Superior temporal gyrus (tissue), 1 donor: ENCODE data around the gene LNX1.

Source experiments
- DNase-seq: peaks from one replicate; pipeline ENCODE4 v3.0.0-alpha.2; 2016; ENCODE audit errors: extremely low spot score

Gene LNX1

DNA sequence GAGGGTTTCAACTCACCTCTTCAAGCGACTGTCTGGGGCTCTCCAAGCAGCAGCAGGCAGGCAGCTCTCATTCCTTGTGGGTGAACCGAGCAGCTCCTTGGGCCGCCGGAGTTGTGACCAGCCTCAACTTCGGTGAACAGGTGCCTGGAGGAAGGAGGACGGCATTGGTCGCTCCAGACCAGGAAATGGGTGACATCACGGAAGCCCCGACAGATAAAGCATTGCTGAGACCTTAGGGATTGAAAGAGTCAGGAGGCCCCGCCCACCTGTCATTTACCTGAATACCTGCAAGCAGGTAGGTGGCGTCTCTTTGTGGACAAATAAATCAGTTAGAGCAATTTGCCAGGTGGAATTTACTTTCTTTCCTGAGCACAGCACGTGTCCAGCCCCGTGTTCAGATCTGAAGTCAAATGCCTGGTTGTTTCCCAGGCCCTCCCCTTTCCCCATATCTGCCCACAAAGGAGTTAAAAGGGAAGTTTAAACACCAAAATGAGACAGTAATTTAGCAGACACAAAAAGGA lies at the start of gene LNX1:
Gene LNX1 (minus strand): TSS at position 115 of the 521 bp plus-strand sequence. CDS start 17,484 bp downstream, outside the sequence.
- DNase-seq = no peak

DNA sequence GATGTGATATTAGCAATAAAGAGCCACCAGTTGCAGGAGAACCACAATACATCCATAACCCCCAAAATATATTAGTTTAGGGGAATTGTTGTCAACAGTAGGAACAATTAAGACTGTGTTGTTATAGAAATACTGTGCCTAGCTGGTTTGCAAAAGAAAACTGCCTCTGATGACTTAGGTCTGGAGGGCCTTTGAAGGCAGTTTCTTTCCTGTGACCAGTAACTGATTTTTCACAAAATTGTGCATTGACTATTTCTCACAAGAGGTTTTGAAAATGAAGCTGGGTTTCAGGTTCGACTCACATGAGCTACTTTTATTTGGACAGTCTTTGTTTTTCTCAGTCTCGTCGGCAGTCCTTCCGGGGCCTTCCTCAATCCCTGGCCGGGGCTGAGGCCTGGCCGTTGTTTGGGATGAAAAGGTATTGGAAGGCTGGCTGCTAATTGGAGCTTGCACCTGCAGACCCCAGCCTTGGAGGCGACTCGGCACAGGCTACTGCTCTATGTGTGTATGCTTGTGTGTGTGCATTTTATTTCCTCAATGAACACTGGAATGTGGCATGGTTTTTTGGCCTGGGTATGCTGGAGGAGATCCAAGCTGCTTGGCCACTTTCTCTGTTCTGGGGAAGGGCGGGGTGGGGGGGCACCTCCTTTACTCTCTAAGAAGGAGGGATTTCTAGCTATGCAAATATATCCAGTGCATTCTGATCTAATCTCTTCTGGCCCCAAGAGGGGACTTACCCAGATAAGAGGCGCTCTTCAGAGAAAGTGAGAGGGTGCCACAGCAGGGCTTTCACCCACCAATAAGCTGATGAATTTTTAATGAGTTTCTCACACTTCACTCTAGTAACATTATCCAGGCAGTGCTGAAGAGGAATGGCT lies 49.5 kb upstream of the LNX1 start:
- no peak for DNase-seq

DNA sequence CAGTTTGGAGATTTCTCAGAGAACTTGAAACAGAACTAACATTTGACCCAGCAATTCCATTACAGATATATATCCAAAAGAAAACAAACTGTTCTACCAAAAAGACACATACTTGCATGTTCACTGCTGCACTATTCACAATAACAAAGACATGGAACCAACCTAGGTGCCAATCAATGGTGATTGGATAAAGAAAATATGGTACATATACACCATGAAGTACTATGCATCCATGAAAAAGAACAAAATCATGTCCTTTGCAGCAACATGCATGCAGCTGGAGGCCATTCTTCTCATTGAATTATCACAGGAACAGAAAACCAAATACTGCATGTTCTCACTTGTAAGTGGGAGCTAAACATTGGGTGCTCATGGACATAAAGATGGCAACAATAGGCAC lies 47.6 kb upstream of the LNX1 start:
- no peak for DNase-seq

DNA sequence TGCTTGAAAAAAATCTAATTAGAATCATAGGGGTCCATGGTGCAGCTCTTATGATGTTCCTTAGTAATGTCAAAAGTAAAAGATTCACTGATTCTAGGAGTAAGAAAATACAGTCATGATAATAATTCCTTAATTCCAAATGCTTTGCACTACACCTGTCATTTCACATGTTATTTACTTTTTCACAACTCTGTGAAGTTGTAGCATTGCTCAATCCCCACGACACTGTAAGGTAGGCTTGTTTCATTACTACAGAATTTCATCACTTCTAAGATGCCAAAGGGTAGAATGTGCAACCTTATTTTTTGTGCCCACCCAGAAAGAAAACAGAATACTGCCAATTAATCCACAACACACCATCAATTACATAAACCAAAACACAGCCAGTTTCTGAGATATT lies 46.1 kb upstream of the LNX1 start:
- DNase-seq = no peak

GRCh38 chr4:53635697-53636483 lies 44.6 kb upstream of the LNX1 start:
- DNase-seq = no peak

DNA sequence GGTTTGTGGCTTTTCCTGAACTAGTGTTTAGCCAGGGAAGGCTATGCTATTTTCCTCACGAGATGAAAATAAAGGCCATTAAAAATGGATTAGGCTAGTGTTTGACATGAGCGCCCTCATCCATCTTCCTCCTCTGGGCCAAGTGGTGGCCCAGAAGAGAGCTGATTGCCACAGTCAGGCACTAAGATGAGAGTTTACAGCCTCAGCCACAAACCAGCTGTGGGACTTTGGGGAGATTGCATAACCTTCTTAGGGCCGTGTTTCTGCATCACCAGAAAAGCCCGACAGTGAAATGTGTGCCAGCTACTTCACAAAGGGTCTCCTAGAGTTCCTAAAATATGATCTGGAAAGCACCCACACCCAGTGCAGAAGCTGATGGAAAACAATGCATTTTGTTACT lies 42.3 kb upstream of the LNX1 start:
- no peak for DNase-seq

DNA sequence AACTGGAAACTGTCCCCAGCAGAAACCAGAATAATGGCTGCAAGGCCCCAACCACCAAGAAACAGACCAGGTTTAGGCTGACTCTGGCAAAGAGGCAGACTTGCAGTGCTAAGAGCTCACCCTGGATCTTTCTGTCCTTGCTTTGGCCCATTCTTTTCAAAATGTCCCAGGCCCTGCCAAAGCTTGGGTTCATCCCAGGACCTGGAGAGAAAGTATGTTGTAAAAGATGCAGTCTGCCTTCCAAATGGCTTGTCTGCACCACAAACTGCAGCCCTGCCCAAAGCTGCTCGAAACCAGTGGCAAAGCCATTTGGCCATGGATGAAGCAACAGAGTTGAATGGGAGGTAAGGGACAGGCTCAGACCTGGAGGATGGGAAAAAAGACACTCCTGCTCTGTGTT lies 38.0 kb upstream of the LNX1 start:
- DNase-seq = no peak

DNA sequence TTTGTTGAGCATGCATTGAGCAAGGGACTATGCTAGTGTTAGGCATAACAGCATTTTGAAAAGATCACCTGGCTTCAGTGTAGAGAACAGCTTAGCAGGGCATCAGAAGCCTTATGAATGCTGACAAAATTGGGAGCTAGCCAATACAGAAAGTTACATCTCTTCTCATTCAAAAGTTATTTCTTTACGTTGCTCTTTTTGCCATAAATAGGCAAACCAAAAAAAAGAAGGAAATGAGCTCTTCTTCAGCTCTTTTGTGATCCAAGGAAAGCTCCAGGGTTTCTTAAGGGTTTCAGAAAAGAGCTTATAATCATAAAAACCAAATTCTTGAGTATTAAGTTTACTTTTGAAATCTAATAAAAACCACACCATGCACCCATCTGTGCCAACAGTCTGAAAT lies 35.2 kb upstream of the LNX1 start:
- DNase-seq = no peak

DNA sequence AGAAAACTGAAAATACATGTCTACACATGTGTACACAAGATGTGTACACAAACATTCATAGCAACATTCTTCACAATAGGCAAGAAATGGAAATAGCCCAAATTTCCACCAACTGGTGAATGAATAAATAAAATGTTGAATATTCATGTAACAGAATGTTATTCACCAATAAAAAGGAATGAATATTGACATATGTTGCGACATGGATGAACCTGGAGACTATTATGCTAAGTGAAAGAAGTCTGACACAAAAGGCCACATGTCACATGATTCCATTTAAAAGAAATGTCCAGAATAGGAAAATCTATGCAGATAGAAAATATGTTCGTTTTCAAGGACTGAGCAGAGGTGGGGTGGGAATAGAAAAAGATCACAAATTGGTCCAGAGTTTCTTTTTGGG lies 34.6 kb upstream of the LNX1 start:
- no peak for DNase-seq

DNA sequence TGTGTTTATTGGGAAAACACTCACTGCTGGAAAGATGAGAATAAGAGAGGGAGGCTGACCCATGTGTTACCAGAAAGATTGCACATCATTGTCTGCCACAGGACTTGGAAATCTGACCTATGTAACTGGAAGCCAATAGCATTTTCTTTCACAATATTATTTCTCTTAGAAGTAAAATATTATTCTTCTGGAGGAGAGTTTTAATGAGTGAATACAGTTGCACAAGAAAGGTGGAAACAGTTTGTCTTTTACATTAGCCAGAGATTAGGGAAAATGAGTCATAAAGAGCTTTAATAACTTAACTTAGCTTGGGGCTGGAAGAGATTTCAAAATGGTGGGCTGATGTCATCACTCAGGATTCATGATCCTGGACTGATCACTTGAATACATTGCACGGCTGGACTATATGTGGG lies 31.5 kb upstream of the LNX1 start:
- no peak for DNase-seq

DNA sequence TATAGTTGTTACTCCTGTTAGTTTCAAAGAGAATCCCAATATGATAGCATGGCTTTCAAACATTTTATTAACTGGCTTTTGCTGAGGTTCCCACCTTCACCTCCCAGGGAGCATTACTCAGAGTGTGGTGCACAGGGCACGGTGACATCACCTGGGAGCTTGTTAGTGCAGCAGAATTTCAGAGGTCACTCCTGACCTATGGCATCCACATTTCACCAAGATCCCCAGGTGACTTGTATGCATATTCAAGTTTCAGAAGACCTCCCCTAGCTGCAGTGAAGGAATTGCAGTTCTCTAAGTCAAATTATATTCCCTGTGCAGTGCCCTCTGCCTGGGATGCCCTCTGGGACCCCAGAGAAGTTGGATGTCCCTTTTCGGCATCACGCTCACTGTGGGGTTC lies 29.7 kb upstream of the LNX1 start:
- DNase-seq = no peak

GRCh38 chr4:53619431-53619830 lies 28.1 kb upstream of the LNX1 start:
- DNase-seq = no peak

GRCh38 chr4:53618321-53618720 lies 27.0 kb upstream of the LNX1 start:
- DNase-seq = no peak

- no peak for DNase-seq
These were observed 25.9 kb upstream of the LNX1 start for GRCh38 chr4:53617101-53617680.

- DNase-seq = no peak
These were observed 24.9 kb upstream of the LNX1 start for GRCh38 chr4:53616219-53616618.

- DNase-seq = no peak
These were observed 23.3 kb upstream of the LNX1 start for GRCh38 chr4:53614591-53614990.

GRCh38 chr4:53613428-53613827 lies 22.1 kb upstream of the LNX1 start:
- DNase-seq = no peak

DNA sequence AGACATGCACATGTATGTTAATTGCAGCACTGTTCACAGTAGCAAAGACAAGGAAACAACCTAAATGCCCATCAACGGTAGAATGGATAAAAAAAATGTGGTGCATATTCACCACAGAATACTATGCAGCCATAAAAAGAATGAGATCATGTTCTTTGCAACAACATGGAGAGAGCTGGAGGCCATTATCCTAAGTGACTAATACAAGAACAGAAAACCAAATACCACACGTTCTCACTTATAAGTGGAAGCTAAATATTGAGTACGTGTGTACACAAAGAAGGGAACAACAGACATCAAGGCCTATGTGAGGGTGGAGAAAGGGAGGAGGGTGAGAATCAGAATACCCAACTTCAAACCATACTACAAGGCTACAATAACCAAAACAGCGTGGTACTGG lies 17.4 kb upstream of the LNX1 start:
- no peak for DNase-seq

DNA sequence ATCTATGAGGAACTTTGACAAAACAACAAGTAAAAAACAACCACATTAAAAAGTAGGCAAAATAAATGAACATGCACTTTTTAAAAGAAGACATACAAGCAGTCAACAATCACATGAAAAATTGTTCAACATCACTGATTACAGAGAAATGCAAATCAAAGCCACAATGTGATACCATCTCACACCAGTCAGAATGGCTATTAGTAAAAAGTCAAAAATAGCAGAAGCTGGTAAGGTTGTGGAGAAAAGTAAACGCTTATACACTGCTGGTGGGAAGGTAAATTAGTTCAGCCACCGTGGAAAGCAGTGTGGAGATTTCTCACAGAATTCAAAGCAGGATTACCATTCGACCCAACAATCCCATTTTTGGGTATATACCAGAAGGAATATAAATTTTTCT lies 17.0 kb upstream of the LNX1 start:
- DNase-seq = no peak

GRCh38 chr4:53605783-53606182 lies 14.5 kb upstream of the LNX1 start:
- no peak for DNase-seq

DNA sequence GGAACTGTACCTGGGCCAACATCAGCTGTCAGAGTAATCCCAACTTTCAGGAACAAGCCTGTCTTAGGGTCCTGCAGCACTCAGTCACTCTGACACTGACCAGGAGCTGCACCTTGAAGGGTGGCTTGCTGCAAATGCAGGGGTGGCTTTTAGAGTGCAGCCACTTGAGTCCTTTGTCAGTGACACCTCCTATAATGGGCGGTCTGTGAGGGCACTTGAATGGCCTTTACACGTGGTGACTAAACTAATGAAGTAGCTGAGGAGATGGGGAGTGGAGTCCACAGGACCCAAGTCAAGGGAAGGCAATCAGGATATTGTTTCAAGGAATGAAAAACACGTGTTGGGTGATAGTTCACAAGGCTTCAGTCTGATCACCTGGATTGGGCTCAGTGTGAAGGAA lies 11.1 kb upstream of the LNX1 start:
- DNase-seq = no peak

DNA sequence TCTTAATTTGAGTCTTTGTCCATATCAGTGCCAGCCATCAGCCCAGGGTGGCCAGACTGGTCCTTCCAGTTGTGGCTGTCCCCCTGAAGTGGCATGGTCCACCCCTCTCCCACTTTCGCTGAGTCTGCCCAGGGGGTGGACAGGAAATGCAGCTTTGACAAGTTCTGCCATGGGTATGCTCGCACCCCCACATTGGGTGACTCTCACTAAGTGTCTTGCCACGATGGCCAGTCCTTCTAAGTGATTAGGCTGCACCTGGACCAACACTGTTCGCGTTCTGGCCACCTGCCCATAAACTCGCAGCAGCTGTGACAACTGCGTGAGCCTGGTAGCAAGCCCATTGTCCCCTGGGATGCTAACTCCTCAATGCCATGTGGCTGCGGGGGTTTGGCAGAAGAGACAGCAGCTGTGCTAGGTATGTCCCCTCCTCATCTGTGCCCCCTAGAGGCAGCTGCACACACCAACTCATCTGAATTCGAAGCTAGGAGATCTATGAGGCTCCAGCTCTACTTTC lies 10.0 kb upstream of the LNX1 start:
- DNase-seq = no peak
